RWPE2 (cell line): ENCODE results near the gene FRK.
A peak's percentile ranks its signal among the peaks of the same experiment; 100 is the strongest.

Source experiments
- ATAC-seq: fragments of 200-7000 bp; cut with Tn5 transposase; 3 replicates; pipeline ENCODE4 v1.9.1; 2021; ENCODE audit warnings: low read depth
- DNase-seq: peaks from one replicate; pipeline ENCODE4 v3.0.0-alpha.2; 2020; ENCODE audit warnings: low spot score
- H3K27ac ChIP-seq: fragments of 450-650 bp; 2 replicates; pipeline ENCODE4 v1.5.1; 2017; ENCODE audit warnings: mild to moderate bottlenecking; ENCODE audit not compliant: poor library complexity, severe bottlenecking
- H3K27me3 ChIP-seq: fragments of 250-450 bp; sonication (Bioruptor Pico); 2 replicates; pipeline ENCODE4 v1.5.1; 2021; ENCODE audit warnings: mild to moderate bottlenecking, moderate library complexity; ENCODE audit not compliant: insufficient read depth, poor library complexity, severe bottlenecking
- H3K36me3 ChIP-seq: fragments of 250-450 bp; sonication (Bioruptor Pico); 2 replicates; pipeline ENCODE4 v1.5.1; 2020; ENCODE audit warnings: low read depth, mild to moderate bottlenecking, moderate library complexity
- H3K4me1 ChIP-seq: fragments of 250-450 bp; sonication (Bioruptor Pico); 2 replicates; pipeline ENCODE4 v1.5.1; 2021; ENCODE audit warnings: mild to moderate bottlenecking, moderate library complexity; ENCODE audit not compliant: insufficient read depth, poor library complexity, severe bottlenecking
- H3K4me3 ChIP-seq: fragments of 250-450 bp; sonication (Bioruptor Pico); 2 replicates; pipeline ENCODE4 v1.5.1; 2021; ENCODE audit warnings: mild to moderate bottlenecking, moderate library complexity; ENCODE audit not compliant: severe bottlenecking
- H3K9me3 ChIP-seq: fragments of 250-450 bp; sonication (Bioruptor Pico); 2 replicates; pipeline ENCODE4 v1.5.1; 2021; ENCODE audit warnings: mild to moderate bottlenecking, moderate library complexity; ENCODE audit not compliant: severe bottlenecking
- TF ChIP-seq, protein P1 (sequence below): fragments of 450-650 bp; IDR thresholded peaks from one replicate; pipeline ENCODE4 v1.5.1; 2017; ENCODE audit warnings: mild to moderate bottlenecking, moderate library complexity; ENCODE audit not compliant: poor library complexity, severe bottlenecking

Gene FRK

DNA sequence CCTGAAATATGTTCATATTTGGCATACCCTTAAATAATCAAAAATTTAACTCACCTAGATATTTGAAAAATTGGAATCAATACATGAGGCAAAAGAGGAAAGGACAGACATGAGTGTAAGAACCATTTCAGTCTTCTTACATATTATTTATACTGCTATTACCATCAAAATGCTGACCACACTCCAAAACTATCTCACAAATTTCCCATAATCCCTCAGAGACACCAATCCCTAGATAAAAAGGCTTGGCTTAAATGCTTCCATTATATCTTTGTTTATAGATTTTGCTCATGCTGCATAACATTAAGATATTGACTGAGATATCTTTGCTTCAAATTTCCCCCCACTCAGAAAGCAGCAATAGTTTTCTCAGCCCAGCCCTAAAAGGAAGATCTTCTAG lies 28.3 kb upstream of the FRK start:
- TF ChIP-seq, protein P1, sequence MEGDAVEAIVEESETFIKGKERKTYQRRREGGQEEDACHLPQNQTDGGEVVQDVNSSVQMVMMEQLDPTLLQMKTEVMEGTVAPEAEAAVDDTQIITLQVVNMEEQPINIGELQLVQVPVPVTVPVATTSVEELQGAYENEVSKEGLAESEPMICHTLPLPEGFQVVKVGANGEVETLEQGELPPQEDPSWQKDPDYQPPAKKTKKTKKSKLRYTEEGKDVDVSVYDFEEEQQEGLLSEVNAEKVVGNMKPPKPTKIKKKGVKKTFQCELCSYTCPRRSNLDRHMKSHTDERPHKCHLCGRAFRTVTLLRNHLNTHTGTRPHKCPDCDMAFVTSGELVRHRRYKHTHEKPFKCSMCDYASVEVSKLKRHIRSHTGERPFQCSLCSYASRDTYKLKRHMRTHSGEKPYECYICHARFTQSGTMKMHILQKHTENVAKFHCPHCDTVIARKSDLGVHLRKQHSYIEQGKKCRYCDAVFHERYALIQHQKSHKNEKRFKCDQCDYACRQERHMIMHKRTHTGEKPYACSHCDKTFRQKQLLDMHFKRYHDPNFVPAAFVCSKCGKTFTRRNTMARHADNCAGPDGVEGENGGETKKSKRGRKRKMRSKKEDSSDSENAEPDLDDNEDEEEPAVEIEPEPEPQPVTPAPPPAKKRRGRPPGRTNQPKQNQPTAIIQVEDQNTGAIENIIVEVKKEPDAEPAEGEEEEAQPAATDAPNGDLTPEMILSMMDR = no peak
- Histone ChIP-seq H3K4me3 (no peak overlapping the region), H3K4me1 (peaks cover 12% of the 10 kb centered on the region), H3K9me3 (no peaks in the 10 kb centered on the region), H3K36me3 (no peaks in the 10 kb centered on the region), H3K27me3 (no peaks in the 10 kb centered on the region), H3K27ac (no peak overlapping the region)
- DNase-seq (no peak), ATAC-seq (no peak)

DNA sequence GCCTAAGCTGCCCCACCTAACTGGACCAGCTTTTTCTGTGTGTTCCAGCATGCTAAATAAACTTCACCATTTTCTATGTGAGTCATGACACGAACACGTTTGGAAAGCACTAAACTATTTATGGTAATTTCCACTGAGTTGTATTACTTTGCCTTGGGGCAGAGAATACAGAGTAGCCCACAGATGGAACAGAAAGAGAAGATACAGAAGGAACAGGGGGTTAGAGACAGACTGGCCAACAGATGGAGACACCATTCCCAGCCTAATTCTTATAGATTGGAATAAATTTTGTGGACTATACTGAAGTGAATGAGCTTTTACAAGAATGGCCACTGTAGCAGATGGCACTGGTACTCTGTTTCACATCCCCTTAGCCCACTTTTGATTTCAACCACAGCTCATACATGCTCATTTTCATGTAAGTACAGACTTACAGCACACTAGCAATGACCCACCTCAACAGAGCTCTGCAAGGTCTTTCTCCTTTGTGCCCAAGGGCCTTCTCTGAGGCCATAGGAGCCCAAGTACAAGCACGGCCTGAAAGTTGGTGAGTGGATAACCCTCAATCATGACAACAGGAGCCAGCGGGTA lies 26.8 kb upstream of the FRK start:
- DNase-seq (no peak), ATAC-seq (peak; percentile 99)
- H3K27ac ChIP-seq = peak overlapping the region; percentile 17
- no peaks in the 10 kb centered on the region for H3K36me3 ChIP-seq
- H3K4me3 ChIP-seq = no peak overlapping the region
- peaks cover 12% of the 10 kb centered on the region for H3K4me1 ChIP-seq
- H3K9me3 ChIP-seq = no peaks in the 10 kb centered on the region
- TF ChIP-seq, protein P1 = no peak
- H3K27me3 ChIP-seq = no peaks in the 10 kb centered on the region

DNA sequence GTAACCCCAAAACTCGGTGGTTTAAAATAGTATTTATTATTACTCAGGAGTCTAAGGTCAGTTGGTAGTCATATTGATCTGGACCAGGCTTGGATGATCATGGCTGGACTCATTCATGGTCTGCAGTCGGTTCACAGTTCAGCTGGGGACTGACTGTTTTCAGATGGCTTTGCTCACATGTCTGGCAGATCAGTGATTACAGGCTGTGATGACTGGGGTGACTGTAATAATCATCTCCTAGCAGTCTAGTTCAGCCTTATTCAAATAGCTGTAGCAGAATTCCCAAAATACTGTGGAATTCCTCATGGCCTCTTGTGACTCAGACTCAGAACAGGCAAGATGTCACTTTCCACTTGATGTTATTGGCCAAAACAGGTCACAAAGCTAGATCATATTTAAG lies 23.6 kb upstream of the FRK start:
- H3K4me1 ChIP-seq = peaks cover 12% of the 10 kb centered on the region
- no peaks in the 10 kb centered on the region for H3K9me3 ChIP-seq
- DNase-seq (no peak), ATAC-seq (no peak)
- H3K27ac ChIP-seq = no peak overlapping the region
- TF ChIP-seq, protein P1 = no peak
- H3K27me3 ChIP-seq = no peaks in the 10 kb centered on the region
- no peak overlapping the region for H3K4me3 ChIP-seq
- H3K36me3 ChIP-seq = no peaks in the 10 kb centered on the region

DNA sequence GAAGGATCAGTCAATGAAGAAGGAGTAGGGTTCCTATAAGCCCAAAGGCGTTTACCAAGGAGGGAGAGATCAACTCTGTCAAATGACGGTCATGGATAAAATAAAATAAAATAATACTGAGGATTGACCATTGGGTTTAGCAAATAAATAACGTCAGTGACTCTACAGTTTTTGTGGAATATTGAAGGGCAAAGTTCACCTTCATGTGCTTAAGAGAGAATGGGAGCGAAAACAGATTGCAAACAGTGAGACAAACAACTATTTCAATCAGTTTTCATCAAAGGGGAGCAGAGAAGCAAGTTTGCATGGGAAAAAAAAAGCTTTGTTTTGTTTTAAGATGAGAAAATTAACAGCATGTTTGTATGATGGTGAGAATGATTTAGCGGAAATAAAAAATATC lies 22.4 kb upstream of the FRK start:
- no peaks in the 10 kb centered on the region for H3K9me3 ChIP-seq
- H3K4me1 ChIP-seq = peaks cover 12% of the 10 kb centered on the region
- ATAC-seq (no peak), DNase-seq (no peak)
- H3K4me3 ChIP-seq = no peak overlapping the region
- H3K27me3 ChIP-seq = no peaks in the 10 kb centered on the region
- TF ChIP-seq, protein P1 = no peak
- H3K36me3 ChIP-seq = no peaks in the 10 kb centered on the region
- H3K27ac ChIP-seq = no peak overlapping the region

DNA sequence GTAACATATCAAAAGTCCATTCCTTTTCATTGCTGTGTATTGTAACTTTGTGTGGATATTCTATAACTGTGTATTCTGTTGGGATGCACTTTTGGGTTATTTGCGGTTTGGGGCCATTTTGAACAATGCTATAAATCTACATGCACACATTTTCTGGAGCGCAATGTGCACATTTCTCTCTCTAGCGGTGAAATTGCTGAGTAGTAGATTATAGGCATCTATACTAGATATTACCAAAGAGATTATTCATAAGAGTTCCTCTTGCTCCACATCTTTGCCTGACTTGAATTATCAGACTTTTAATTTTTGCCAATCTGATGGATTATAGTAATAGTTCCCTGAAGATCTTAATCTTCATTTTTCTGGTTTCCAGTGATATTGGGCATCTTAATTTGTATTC lies 18.3 kb upstream of the FRK start:
- no peaks in the 10 kb centered on the region for H3K27me3 ChIP-seq
- H3K9me3 ChIP-seq = no peaks in the 10 kb centered on the region
- H3K4me3 ChIP-seq = no peak overlapping the region
- H3K27ac ChIP-seq = no peak overlapping the region
- no peaks in the 10 kb centered on the region for H3K36me3 ChIP-seq
- TF ChIP-seq, protein P1 = no peak
- no peak for DNase-seq
- no peak for ATAC-seq
- H3K4me1 ChIP-seq = peaks cover 3% of the 10 kb centered on the region
